Esophagus (tissue), 2 donors: ENCODE measurements around the gene SLC9A8. TPM values are rescaled to one million over a fixed set of nuclear protein-coding genes. Genes with fewer than 3 reads are reported as not detected.

Source experiments
- H3K27ac ChIP-seq, 2 donors: one replicate each; pipeline ENCODE4 v1.5.1; 2013; ENCODE audit warnings: low read depth in 2 of 2, mild to moderate bottlenecking in 2 of 2, inconsistent platforms in 1 of 2, low read length in 1 of 2, moderate library complexity in 1 of 2
- H3K27me3 ChIP-seq, 2 donors: one replicate each; pipeline ENCODE4 v1.6.1; 2013; ENCODE audit warnings: low read length in 2 of 2, control low read depth in 1 of 2, mild to moderate bottlenecking in 1 of 2; ENCODE audit not compliant: insufficient read depth in 2 of 2, control insufficient read depth in 1 of 2
- H3K36me3 ChIP-seq, 2 donors: one replicate each; pipeline ENCODE4 v1.6.1; 2013; ENCODE audit warnings: low read length in 1 of 2; ENCODE audit not compliant: control insufficient read depth in 2 of 2, insufficient read depth in 2 of 2
- H3K4me1 ChIP-seq, 2 donors: one replicate each; pipeline ENCODE4 v1.6.1; 2013; ENCODE audit warnings: low read length in 1 of 2; ENCODE audit not compliant: control insufficient read depth in 2 of 2, insufficient read depth in 2 of 2
- H3K4me3 ChIP-seq, 2 donors: one replicate each; pipeline ENCODE4 v1.5.1; 2013; ENCODE audit warnings: low read length in 2 of 2, mild to moderate bottlenecking in 2 of 2, low read depth in 1 of 2, moderate library complexity in 1 of 2
- H3K9me3 ChIP-seq, 2 donors: one replicate each; pipeline ENCODE4 v1.6.1; 2013; ENCODE audit warnings: mild to moderate bottlenecking in 2 of 2, low read depth in 1 of 2, low read length in 1 of 2, moderate library complexity in 1 of 2; ENCODE audit not compliant: control insufficient read depth in 2 of 2, insufficient read depth in 1 of 2
- WGBS, 2 donors: extraction: QIAGEN DNeasy Blood & Tissue Kit; methylation state at CpG; one replicate each; pipeline ENCODE4 v1.1.7; 2013; 5-methylcytosine and 5-hydroxymethylcytosine counted together
- polyA plus RNA-seq, 2 donors: library from polyadenylated mRNA; stranded (reverse); fragments of 200-250 nt; gene quantifications; one replicate each; pipeline ENCODE4 v1.2.3, GENCODE V29; 2013
- donor health status: healthy with polysubstance abuse.
- donor health status: Bipolar disorder and iron deficiency.

Gene SLC9A8
- polyA plus RNA-seq, 2 donors, result 11.5 to 16.6 TPM

- no peak overlapping the region for H3K27ac ChIP-seq
Observed at GRCh38 chr20:49929142-49929494, 116.5 kb downstream of the SLC9A8 start.

GRCh38 chr20:49935746-49936152, 123.1 kb downstream of the SLC9A8 start:
- Histone ChIP-seq H3K27me3 (no peaks in the 10 kb centered on the region), H3K4me3 (peak overlapping the region; percentile 24 to 94), H3K4me1 (peaks cover 12 to 14% of the 10 kb centered on the region in 2 donors), H3K36me3 (no peaks in the 10 kb centered on the region), H3K9me3 (no peaks in the 10 kb centered on the region), H3K27ac (no peak overlapping the region)
- 32 to 34% methylated on average over 21 of the region's 21 CpGs for WGBS, 2 donors

More at GRCh38 chr20:49929142-49929494, 116.5 kb downstream of the SLC9A8 start:
- WGBS, 2 donors, result 36% methylated on average over 4 of the region's 4 CpGs
- Histone ChIP-seq H3K4me3 (no peak overlapping the region), H3K27me3 (no peaks in the 10 kb centered on the region), H3K36me3 (no peaks in the 10 kb centered on the region), H3K9me3 (no peaks in the 10 kb centered on the region), H3K4me1 (peaks cover 0 to 2% of the 10 kb centered on the region in 2 donors)

- H3K4me3 ChIP-seq, result peak within 1 kb of the TSS; percentile 85 to 94
- H3K27ac ChIP-seq, result peak within 1 kb of the TSS; percentile 81 to 88
- no peaks in the 10 kb centered on the region for H3K27me3 ChIP-seq
- H3K36me3 ChIP-seq, result peaks cover 0 to under 1% of the 10 kb centered on the region in 2 donors
- H3K4me1 ChIP-seq, result peaks cover 12 to 14% of the 10 kb centered on the region in 2 donors
- 0% methylated on average over 74 to 79 of the region's 79 CpGs for WGBS, 2 donors
- no peaks in the 10 kb centered on the region for H3K9me3 ChIP-seq
Observed at GRCh38 chr20:49936153-49937026, 123.8 kb downstream of the SLC9A8 start, which contains the start of gene RNF114. Gene RNF114 (plus strand): TSS chr20:49936397. CDS start chr20:49936413, 16 bp downstream.

GRCh38 chr20:49937027-49937929, 124.7 kb downstream of the SLC9A8 start:
- Histone ChIP-seq H3K27me3 (no peaks in the 10 kb centered on the region), H3K36me3 (peaks cover 0 to 4% of the 10 kb centered on the region in 2 donors), H3K9me3 (no peaks in the 10 kb centered on the region), H3K27ac (peak overlapping the region; percentile 36 to 81), H3K4me1 (peaks cover 12 to 14% of the 10 kb centered on the region in 2 donors), H3K4me3 (peak overlapping the region; percentile 85 to 94)
- WGBS, 2 donors, result 13 to 14% methylated on average over 12 of the region's 12 CpGs

- Histone ChIP-seq H3K9me3 (no peaks in the 10 kb centered on the region), H3K36me3 (peaks cover 0 to 4% of the 10 kb centered on the region in 2 donors), H3K27me3 (no peaks in the 10 kb centered on the region), H3K4me1 (peaks cover 12 to 14% of the 10 kb centered on the region in 2 donors), H3K4me3 (peak overlapping the region in 1 of 2 donors; percentile 94), H3K27ac (peak overlapping the region in 1 of 2 donors; percentile 33)
- 49 to 53% methylated on average over 12 of the region's 12 CpGs for WGBS, 2 donors
Observed at GRCh38 chr20:49938173-49939163, 125.8 kb downstream of the SLC9A8 start.

- Histone ChIP-seq H3K27me3 (no peaks in the 10 kb centered on the region), H3K36me3 (peaks cover 0 to 6% of the 10 kb centered on the region in 2 donors), H3K27ac (no peak overlapping the region), H3K9me3 (no peaks in the 10 kb centered on the region), H3K4me1 (peaks cover 12% of the 10 kb centered on the region in 2 donors), H3K4me3 (no peak overlapping the region)
- 95 to 96% methylated on average over 15 of the region's 15 CpGs for WGBS, 2 donors
Observed at GRCh38 chr20:49941456-49941855, 128.8 kb downstream of the SLC9A8 start.

Other genes starting within 250 kb of the SLC9A8 start
- gene PTGIS, start 244.7 kb upstream of the SLC9A8 start, polyA plus RNA-seq, result 1 to 10 TPM; 3.5 to 6.1 TPM
- 10 to 100 TPM; 17.9 to 28.3 TPM for gene B4GALT5, start 99.0 kb upstream of the SLC9A8 start, polyA plus RNA-seq
- gene SPATA2, start 102.7 kb downstream of the SLC9A8 start, polyA plus RNA-seq, result 1 to 10 TPM; 2.6 to 3.6 TPM
- gene RNF114, start 123.6 kb downstream of the SLC9A8 start, polyA plus RNA-seq, result 10 to 100 TPM; 21.0 to 30.3 TPM
- 1 to 10 TPM in 1 of 2 donors, under 1 TPM in 1; 0.86 to 1.2 TPM for gene SNAI1, start 170.2 kb downstream of the SLC9A8 start, polyA plus RNA-seq